Measurements from ENCODE around the gene ADGRG7. TPM values are rescaled to one million over a fixed set of nuclear protein-coding genes. Genes with fewer than 3 reads are reported as not detected.

The ADGRG7 gene
- total and polyA plus RNA-seq, 9 of the 15 experiments (the other 6 are each of a cell fraction or from before 2014, with no cell fraction given) = 0.03 TPM; not detected in 7

DNA sequence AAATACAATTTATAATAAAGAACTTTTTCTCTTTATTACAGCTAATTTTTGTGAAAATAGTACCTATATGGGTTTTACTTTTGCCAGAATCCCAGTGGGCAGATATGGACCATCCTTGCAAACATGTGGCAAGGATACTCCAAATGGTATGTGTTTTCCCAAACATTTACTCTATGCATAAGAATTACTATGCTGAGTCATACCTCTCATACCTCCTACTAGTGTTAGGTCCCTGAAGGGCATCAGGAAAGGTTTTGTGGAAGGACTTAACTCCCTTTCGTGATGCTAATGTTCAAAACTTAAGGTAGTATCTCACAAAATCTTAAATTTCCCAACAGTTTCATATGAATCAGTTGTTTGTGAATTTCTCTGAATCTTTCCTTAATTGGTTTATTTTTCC is 21.3 kb downstream of the ADGRG7 start (continued):
- TF ChIP-seq MAFF (IDR thresholded peaks at IDR 0.05; ENCODE audit: low read length) (peak; percentile 46), ZNF316 (IDR thresholded peaks at IDR 0.05) (peak; percentile 54), NFE2 (IDR thresholded peaks at IDR 0.05; ENCODE audit: low read depth) (peak; percentile 82)

- no peaks in the 10 kb centered on the region for H4K20me1 ChIP-seq (replicated peaks; ENCODE audit: control insufficient read depth, insufficient read depth, low read length)
- ATAC-seq (no peak), DNase-seq (ENCODE audit: extremely low read depth in 1 of 4, low spot score in 3 of 4) (no peak), FAIRE-seq (no peak)
- no peak overlapping the region for H2AFZ ChIP-seq (ENCODE audit: low read depth, low read length)
- ChIA-PET CTCF (ENCODE audit: low intra/inter-chr PET ratio) (no interaction called here), POLR2A (no interaction called here)
- peaks cover 0 to 27% of the 10 kb centered on the region in 2 experiments; a peak in 2 of 5 replicates for H3K4me1 ChIP-seq (replicated peaks in 1 of 2; ENCODE audit: control insufficient read depth in 2 of 2, insufficient read depth in 2 of 2, low read length in 2 of 2)
- H3K27me3 ChIP-seq (ENCODE audit: control insufficient read depth in 2 of 2, insufficient read depth in 2 of 2, low read length in 2 of 2) = no peaks in the 10 kb centered on the region
- no peaks in the 10 kb centered on the region for H3K36me3 ChIP-seq (ENCODE audit: control insufficient read depth, insufficient read depth, low read length)
- no peak overlapping the region for H3K9ac ChIP-seq (ENCODE audit: insufficient read depth in 1 of 2, low read depth in 2 of 2, low read length in 2 of 2)
- WGBS (ENCODE audit: insufficient coverage, low coverage, missing lambda C conversion rate) = 82% methylated on average over 1 of the region's 1 CpG
- intact Hi-C loops (cut with micrococcal nuclease) = no loop called here
- in situ Hi-C loops (cut with MboI) = no loop called here
- no peaks in the 10 kb centered on the region for H3K9me3 ChIP-seq (replicated peaks; ENCODE audit: control insufficient read depth, insufficient read depth, low read depth, low read length)
- no peak overlapping the region for H3K4me2 ChIP-seq (ENCODE audit: insufficient read depth, low read length)
- H3K27ac ChIP-seq (ENCODE audit: extremely low read depth, low read depth, low read length) = no peak overlapping the region; the same call in 2 of the 3 replicates
- H3K4me3 ChIP-seq = no peak overlapping the region
- BruUV-seq (replicated peaks) = no TSS peak
- no peaks in the 10 kb centered on the region for H3K79me2 ChIP-seq (ENCODE audit: control insufficient read depth, insufficient read depth, low read length)
- no peaks in the 10 kb centered on the region for H3K9me1 ChIP-seq (ENCODE audit: control insufficient read depth, insufficient read depth, low read length)
- TF ChIP-seq ILK (tag; IDR thresholded peaks at IDR 0.05; ENCODE audit: borderline replicate concordance, low read depth) (no peak), PML (IDR thresholded peaks at IDR 0.05; ENCODE audit: low read length) (no peak), ZNF316 (IDR thresholded peaks at IDR 0.05) (no peak), CSDE1 (IDR thresholded peaks at IDR 0.05) (no peak), ZFP36 (IDR thresholded peaks at IDR 0.05; ENCODE audit: low read depth, low read length, partially characterized antibody) (no peak), BACH1 (tag; IDR thresholded peaks at IDR 0.05) (no peak), RBM39 (optimal IDR thresholded peaks at IDR 0.05; ENCODE audit: low read depth, low read length) (no peak), STAT5A (IDR thresholded peaks at IDR 0.05; ENCODE audit: borderline replicate concordance, low read length) (no peak), ZBTB17 (CRISPR knock-in tag; IDR thresholded peaks at IDR 0.05) (no peak)
- TF ChIP-seq, protein P1, sequence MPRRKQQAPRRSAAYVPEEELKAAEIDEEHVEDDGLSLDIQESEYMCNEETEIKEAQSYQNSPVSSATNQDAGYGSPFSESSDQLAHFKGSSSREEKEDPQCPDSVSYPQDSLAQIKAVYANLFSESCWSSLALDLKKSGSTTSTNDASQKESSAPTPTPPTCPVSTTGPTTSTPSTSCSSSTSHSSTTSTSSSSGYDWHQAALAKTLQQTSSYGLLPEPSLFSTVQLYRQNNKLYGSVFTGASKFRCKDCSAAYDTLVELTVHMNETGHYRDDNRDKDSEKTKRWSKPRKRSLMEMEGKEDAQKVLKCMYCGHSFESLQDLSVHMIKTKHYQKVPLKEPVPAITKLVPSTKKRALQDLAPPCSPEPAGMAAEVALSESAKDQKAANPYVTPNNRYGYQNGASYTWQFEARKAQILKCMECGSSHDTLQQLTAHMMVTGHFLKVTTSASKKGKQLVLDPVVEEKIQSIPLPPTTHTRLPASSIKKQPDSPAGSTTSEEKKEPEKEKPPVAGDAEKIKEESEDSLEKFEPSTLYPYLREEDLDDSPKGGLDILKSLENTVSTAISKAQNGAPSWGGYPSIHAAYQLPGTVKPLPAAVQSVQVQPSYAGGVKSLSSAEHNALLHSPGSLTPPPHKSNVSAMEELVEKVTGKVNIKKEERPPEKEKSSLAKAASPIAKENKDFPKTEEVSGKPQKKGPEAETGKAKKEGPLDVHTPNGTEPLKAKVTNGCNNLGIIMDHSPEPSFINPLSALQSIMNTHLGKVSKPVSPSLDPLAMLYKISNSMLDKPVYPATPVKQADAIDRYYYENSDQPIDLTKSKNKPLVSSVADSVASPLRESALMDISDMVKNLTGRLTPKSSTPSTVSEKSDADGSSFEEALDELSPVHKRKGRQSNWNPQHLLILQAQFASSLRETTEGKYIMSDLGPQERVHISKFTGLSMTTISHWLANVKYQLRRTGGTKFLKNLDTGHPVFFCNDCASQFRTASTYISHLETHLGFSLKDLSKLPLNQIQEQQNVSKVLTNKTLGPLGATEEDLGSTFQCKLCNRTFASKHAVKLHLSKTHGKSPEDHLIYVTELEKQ (CRISPR knock-in tag; IDR thresholded peaks at IDR 0.05) = no peak
- TF ChIP-seq, protein P2, sequence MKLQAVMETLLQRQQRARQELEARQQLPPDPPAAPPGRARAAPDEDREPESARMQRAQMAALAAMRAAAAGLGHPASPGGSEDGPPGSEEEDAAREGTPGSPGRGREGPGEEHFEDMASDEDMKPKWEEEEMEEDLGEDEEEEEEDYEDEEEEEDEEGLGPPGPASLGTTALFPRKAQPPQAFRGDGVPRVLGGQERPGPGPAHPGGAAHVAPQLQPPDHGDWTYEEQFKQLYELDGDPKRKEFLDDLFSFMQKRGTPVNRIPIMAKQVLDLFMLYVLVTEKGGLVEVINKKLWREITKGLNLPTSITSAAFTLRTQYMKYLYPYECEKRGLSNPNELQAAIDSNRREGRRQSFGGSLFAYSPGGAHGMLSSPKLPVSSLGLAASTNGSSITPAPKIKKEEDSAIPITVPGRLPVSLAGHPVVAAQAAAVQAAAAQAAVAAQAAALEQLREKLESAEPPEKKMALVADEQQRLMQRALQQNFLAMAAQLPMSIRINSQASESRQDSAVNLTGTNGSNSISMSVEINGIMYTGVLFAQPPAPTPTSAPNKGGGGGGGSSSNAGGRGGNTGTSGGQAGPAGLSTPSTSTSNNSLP (IDR thresholded peaks at IDR 0.05; ENCODE audit: borderline replicate concordance, low read depth, low read length) = no peak
- TF ChIP-seq, protein P3, sequence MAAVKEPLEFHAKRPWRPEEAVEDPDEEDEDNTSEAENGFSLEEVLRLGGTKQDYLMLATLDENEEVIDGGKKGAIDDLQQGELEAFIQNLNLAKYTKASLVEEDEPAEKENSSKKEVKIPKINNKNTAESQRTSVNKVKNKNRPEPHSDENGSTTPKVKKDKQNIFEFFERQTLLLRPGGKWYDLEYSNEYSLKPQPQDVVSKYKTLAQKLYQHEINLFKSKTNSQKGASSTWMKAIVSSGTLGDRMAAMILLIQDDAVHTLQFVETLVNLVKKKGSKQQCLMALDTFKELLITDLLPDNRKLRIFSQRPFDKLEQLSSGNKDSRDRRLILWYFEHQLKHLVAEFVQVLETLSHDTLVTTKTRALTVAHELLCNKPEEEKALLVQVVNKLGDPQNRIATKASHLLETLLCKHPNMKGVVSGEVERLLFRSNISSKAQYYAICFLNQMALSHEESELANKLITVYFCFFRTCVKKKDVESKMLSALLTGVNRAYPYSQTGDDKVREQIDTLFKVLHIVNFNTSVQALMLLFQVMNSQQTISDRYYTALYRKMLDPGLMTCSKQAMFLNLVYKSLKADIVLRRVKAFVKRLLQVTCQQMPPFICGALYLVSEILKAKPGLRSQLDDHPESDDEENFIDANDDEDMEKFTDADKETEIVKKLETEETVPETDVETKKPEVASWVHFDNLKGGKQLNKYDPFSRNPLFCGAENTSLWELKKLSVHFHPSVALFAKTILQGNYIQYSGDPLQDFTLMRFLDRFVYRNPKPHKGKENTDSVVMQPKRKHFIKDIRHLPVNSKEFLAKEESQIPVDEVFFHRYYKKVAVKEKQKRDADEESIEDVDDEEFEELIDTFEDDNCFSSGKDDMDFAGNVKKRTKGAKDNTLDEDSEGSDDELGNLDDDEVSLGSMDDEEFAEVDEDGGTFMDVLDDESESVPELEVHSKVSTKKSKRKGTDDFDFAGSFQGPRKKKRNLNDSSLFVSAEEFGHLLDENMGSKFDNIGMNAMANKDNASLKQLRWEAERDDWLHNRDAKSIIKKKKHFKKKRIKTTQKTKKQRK (IDR thresholded peaks at IDR 0.05; ENCODE audit: borderline replicate concordance, low read depth, low read length) = no peak
Observed at GRCh38 chr3:100631236-100631635, 21.8 kb downstream of the ADGRG7 start.
